DOHH2 (cell line): ENCODE data around the gene LIN54.

Experiments
- H3F3A ChIP-seq: fragments of 200-600 bp; sonication (generic), shearing (Covaris generic); 2 replicates; pipeline ENCODE4 v1.6.0; 2016; ENCODE audit warnings: antibody characterized with exemption, mild to moderate bottlenecking; ENCODE audit not compliant: control insufficient read depth, insufficient read depth
- H3K27ac ChIP-seq: fragments of 200-600 bp; sonication (generic); 2 replicates; pipeline ENCODE4 v1.5.1; 2014; ENCODE audit warnings: low read depth, mild to moderate bottlenecking, low read length, moderate library complexity
- H3K27me3 ChIP-seq: fragments of 200-600 bp; sonication (generic); 2 replicates; pipeline ENCODE4 v1.6.1; 2014; ENCODE audit warnings: mild to moderate bottlenecking, low read length, mixed read lengths; ENCODE audit not compliant: control insufficient read depth
- H3K36me3 ChIP-seq: fragments of 200-600 bp; sonication (generic); 2 replicates; pipeline ENCODE4 v1.6.1; 2014; ENCODE audit warnings: mild to moderate bottlenecking, low read length, moderate library complexity, mixed read lengths; ENCODE audit not compliant: control insufficient read depth
- H3K4me1 ChIP-seq: fragments of 200-600 bp; sonication (generic); 2 replicates; pipeline ENCODE4 v1.6.1; 2014; ENCODE audit warnings: mild to moderate bottlenecking, low read length, mixed read lengths; ENCODE audit not compliant: control insufficient read depth
- H3K4me2 ChIP-seq: fragments of 200-600 bp; sonication (generic); 2 replicates; pipeline ENCODE4 v1.6.0; 2014; ENCODE audit warnings: mild to moderate bottlenecking, low read length, moderate library complexity
- H3K4me3 ChIP-seq: fragments of 200-600 bp; sonication (generic); 2 replicates; pipeline ENCODE4 v1.5.1; 2014; ENCODE audit warnings: mild to moderate bottlenecking, low read length, mixed read lengths
- H3K79me2 ChIP-seq: fragments of 200-600 bp; sonication (generic); 2 replicates; pipeline ENCODE4 v1.6.1; 2014; ENCODE audit warnings: mild to moderate bottlenecking, low read length, mixed read lengths; ENCODE audit not compliant: control insufficient read depth
- H3K9me2 ChIP-seq: fragments of 200-600 bp; sonication (generic); replicated peaks from 2 replicates; pipeline ENCODE4 v1.6.1; 2014; ENCODE audit warnings: mild to moderate bottlenecking, low read length, mixed read lengths; ENCODE audit not compliant: control insufficient read depth
- H3K9me3 ChIP-seq: fragments of 200-600 bp; sonication (generic); 2 replicates; pipeline ENCODE4 v1.6.1; 2014; ENCODE audit warnings: antibody characterized with exemption, low read length, mixed read lengths; ENCODE audit not compliant: control insufficient read depth, insufficient read depth
- H4K20me1 ChIP-seq: fragments of 200-600 bp; sonication (generic); 2 replicates; pipeline ENCODE4 v1.6.0; 2014; ENCODE audit warnings: low read depth, mild to moderate bottlenecking, antibody characterized with exemption, low read length, moderate library complexity; ENCODE audit not compliant: control insufficient read depth, insufficient read depth
- CTCF ChIP-seq: fragments of 200-600 bp; sonication (generic); IDR thresholded peaks from one replicate; pipeline ENCODE4 v1.5.1; 2014; ENCODE audit warnings: antibody characterized with exemption, mild to moderate bottlenecking, low read depth, low read length; ENCODE audit not compliant: poor library complexity, severe bottlenecking
- EZH2phosphoT487 ChIP-seq: fragments of 200-600 bp; sonication (generic); IDR thresholded peaks from 2 replicates; pipeline ENCODE4 v1.6.1; 2017; ENCODE audit warnings: borderline replicate concordance, mild to moderate bottlenecking, antibody characterized with exemption, low read length, moderate library complexity, mixed read lengths

The LIN54 gene

DNA sequence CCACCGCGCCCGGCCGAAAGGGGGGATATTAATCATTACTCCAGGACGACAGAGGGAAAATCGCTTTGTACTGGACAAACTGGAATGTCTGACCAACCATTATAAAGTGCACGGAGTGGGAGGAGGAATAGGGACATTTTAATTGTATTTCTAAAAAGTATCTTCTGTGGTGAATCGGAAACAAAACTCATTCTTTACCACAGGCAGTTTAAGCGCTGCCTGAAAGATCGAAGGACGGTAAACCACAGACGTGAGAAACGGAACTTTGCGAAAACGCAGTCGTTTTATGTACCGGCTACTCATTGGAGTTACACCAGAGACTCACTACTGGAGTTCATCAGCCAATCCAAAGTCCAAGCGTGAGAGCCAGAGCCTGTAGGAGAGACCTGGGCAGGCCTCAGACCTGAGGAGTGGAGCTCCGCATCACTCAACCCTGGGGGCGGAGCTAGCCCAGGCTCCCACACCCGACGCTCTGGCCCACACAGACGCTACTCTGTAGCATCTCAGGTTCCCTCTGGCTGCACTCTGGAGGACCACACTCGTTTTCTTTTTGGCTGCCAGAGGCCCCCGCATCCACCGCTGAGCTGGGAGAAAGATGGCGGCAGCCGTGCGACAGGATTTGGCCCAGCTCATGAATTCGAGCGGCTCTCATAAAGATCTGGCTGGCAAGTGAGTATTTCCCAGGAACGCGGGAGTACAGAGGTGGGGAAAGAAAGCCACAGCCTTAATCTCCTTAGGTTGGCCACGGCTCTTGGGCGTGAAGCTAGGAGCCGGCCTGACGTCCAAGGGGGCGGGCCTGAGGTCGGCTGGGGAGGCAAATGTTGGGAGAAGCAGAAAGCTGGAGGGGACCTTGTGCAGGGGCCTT lies 24.2 kb upstream of the LIN54 start, which contains the start of gene COPS4:
TSS of gene COPS4 (plus strand) at position 554 of the 865 bp plus-strand sequence. CDS start at position 596, 42 bp downstream.
- H3K36me3 ChIP-seq: no peaks in the 10 kb centered on the region
- no peaks in the 10 kb centered on the region for H3K9me2 ChIP-seq
- peaks cover 47% of the 10 kb centered on the region for H3K79me2 ChIP-seq
- TF ChIP-seq EZH2phosphoT487 (no peak), CTCF (no peak)
- peak within 1 kb of the TSS; percentile 87 for H3K27ac ChIP-seq
- peak within 1 kb of the TSS; percentile 86 for H3K4me3 ChIP-seq
- peak within 1 kb of the TSS; percentile 93 for H3K4me2 ChIP-seq
- H3F3A ChIP-seq: 0 out of 2 replicates have a peak, but pooled peaks cover 2% of the 10 kb centered on the region
- H3K9me3 ChIP-seq: no peaks in the 10 kb centered on the region
- H4K20me1 ChIP-seq: no peaks in the 10 kb centered on the region
- no peaks in the 10 kb centered on the region for H3K27me3 ChIP-seq
- H3K4me1 ChIP-seq: peaks cover 29% of the 10 kb centered on the region

DNA sequence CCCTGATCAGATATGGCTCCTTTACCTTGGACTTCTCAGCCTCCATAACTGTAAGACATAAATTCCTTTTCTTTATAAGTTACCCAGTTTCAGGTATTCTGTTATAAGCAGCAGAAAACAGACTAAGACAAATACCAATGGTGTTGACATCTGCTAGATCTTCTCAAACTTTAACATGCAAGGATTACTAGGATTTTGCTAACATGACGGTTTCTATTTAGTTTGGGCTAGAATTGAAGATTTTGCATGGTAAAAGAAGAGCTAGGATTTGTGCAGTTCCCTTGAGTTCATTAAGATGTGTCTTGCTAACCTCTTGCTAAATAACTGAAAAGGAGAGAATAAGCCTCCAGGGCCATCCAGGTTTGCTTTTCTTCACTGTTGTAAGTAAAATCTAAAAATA lies 19.1 kb upstream of the LIN54 start:
- peaks cover 36% of the 10 kb centered on the region for H3K4me1 ChIP-seq
- TF ChIP-seq CTCF: no peak
- TF ChIP-seq EZH2phosphoT487: no peak

DNA sequence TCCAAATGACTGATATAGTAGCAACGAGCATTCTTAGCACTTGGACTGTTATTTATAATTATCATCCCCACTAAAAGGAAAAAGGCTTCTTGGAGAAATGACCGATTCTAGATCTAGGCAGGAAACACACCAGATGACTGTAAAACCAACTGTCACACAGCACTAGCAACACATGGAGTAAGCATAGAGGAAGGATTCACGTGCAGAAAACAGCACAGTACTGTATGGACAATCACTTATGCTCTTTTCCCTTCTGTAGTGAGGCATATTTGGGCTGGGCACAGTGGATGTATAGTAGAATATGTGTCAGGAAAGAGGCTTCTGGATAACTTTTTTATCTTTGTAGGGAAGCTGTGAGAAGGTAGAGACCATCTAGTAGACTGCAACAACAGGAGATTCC lies 18.4 kb upstream of the LIN54 start:
- Histone ChIP-seq H3F3A (peaks cover 8% of the 10 kb centered on the region), H3K36me3 (no peaks in the 10 kb centered on the region), H3K4me2 (no peak overlapping the region), H3K79me2 (no peaks in the 10 kb centered on the region), H3K4me1 (peaks cover 36% of the 10 kb centered on the region), H3K27ac (no peak overlapping the region), H4K20me1 (no peaks in the 10 kb centered on the region), H3K4me3 (no peak overlapping the region), H3K9me3 (peaks cover 9% of the 10 kb centered on the region; the same call in 1 of the 2 replicates), H3K9me2 (no peaks in the 10 kb centered on the region), H3K27me3 (no peaks in the 10 kb centered on the region)
- TF ChIP-seq EZH2phosphoT487: no peak
- no peak for TF ChIP-seq CTCF

More for the DNA sequence above, 19.1 kb upstream of the LIN54 start:
- no peaks in the 10 kb centered on the region for H3K9me2 ChIP-seq
- H3K4me3 ChIP-seq: no peak overlapping the region
- no peaks in the 10 kb centered on the region for H3K27me3 ChIP-seq
- no peaks in the 10 kb centered on the region for H4K20me1 ChIP-seq
- no peak overlapping the region for H3K27ac ChIP-seq
- H3K4me2 ChIP-seq: no peak overlapping the region
- H3K9me3 ChIP-seq: peaks cover 5% of the 10 kb centered on the region; the same call in 1 of the 2 replicates
- H3K36me3 ChIP-seq: no peaks in the 10 kb centered on the region
- H3K79me2 ChIP-seq: no peaks in the 10 kb centered on the region
- peaks cover 9% of the 10 kb centered on the region for H3F3A ChIP-seq
